IMR-90 (cell line): ENCODE measurements around the gene ZBTB44. TPM values are rescaled to one million over a fixed set of nuclear protein-coding genes. Genes with fewer than 3 reads are reported as not detected.

ENCODE experiments used
- ATAC-seq: fragments of 200-7000 bp; cut with Tn5 transposase; 2 replicates; pipeline ENCODE4 v1.9.1; 2020; ENCODE audit warnings: low read depth, mild to moderate bottlenecking, moderate library complexity
- BruUV-seq: library from RNA; stranded (reverse); fragments of 400-500 nt; replicated peaks from 2 replicates; lab custom pipeline; 2021; lab: Mats Ljungman, UMichigan
- CTCF ChIA-PET: fragments of 300-600 bp; formaldehyde crosslinking; extraction: SDS; loops from one replicate; lab custom pipeline; 2021; ENCODE audit warnings: antibody characterized with exemption; lab: Yijun Ruan, JAX
- POLR2A ChIA-PET: fragments of 300-600 bp; sonication (Branson Sonifier 250); formaldehyde crosslinking; loops from one replicate; lab custom pipeline; 2022; ENCODE audit warnings: antibody characterized with exemption; ENCODE audit not compliant: unreplicated experiment; lab: Charles Lee
- DNase-seq: peaks from one replicate; pipeline ENCODE4 v3.0.0; 2013
- H2AFZ ChIP-seq: replicated peaks from 2 replicates; pipeline ENCODE3; 2013; ENCODE audit warnings: low read length, mild to moderate bottlenecking; ENCODE audit not compliant: poor library complexity
- H2AK5ac ChIP-seq: 2 replicates; pipeline ENCODE4 v1.6.1; 2013; ENCODE audit warnings: low read depth, low read length, inconsistent platforms
- H2AK9ac ChIP-seq: replicated peaks from 2 replicates; pipeline ENCODE3; 2013; ENCODE audit warnings: mild to moderate bottlenecking, low read depth, low read length, moderate library complexity; ENCODE audit not compliant: poor library complexity
- H2BK120ac ChIP-seq: 2 replicates; pipeline ENCODE4 v1.6.1; 2013; ENCODE audit warnings: low read depth, low read length, inconsistent platforms
- H2BK15ac ChIP-seq: 3 replicates; pipeline ENCODE4 v1.6.1; 2013; ENCODE audit warnings: low read depth, low read length, inconsistent platforms
- H2BK20ac ChIP-seq: 2 replicates; pipeline ENCODE4 v1.6.1; 2013; ENCODE audit warnings: low read depth, mild to moderate bottlenecking, inconsistent platforms, low read length, moderate library complexity
- H2BK5ac ChIP-seq: 2 replicates; pipeline ENCODE4 v1.6.1; 2013; ENCODE audit warnings: mild to moderate bottlenecking, low read depth, low read length, inconsistent platforms; ENCODE audit not compliant: poor library complexity, severe bottlenecking
- H3K14ac ChIP-seq: replicated peaks from 2 replicates; pipeline ENCODE4 v1.6.1; 2013; ENCODE audit warnings: low read depth, low read length, inconsistent platforms
- H3K18ac ChIP-seq: 2 replicates; pipeline ENCODE4 v1.6.1; 2013; ENCODE audit warnings: low read depth, low read length, control low read depth
- H3K23ac ChIP-seq: 2 replicates; pipeline ENCODE4 v1.6.1; 2013; ENCODE audit warnings: low read depth, low read length, inconsistent platforms
- H3K27ac ChIP-seq: 2 replicates; pipeline ENCODE4 v1.5.1; 2013; ENCODE audit warnings: mild to moderate bottlenecking, control low read depth, low read length; ENCODE audit not compliant: insufficient read depth
- H3K27me3 ChIP-seq: 2 replicates; pipeline ENCODE4 v1.6.1; 2013; ENCODE audit warnings: low read length; ENCODE audit not compliant: control insufficient read depth, insufficient read depth
- H3K36me3 ChIP-seq: 2 replicates; pipeline ENCODE4 v1.6.1; 2013; ENCODE audit warnings: low read length, mixed read lengths; ENCODE audit not compliant: control insufficient read depth, insufficient read depth
- H3K4ac ChIP-seq: 2 replicates; pipeline ENCODE4 v1.6.1; 2013; ENCODE audit warnings: low read depth, low read length, inconsistent platforms
- H3K4me1 ChIP-seq: 2 replicates; pipeline ENCODE4 v1.6.1; 2013; ENCODE audit warnings: low read length, mixed read lengths; ENCODE audit not compliant: control insufficient read depth, insufficient read depth
- H3K4me2 ChIP-seq: 2 replicates; pipeline ENCODE4 v1.6.1; 2013; ENCODE audit warnings: low read depth, mild to moderate bottlenecking, control low read depth, low read length, moderate library complexity
- H3K4me3 ChIP-seq: 2 replicates; pipeline ENCODE4 v1.5.1; 2013; ENCODE audit warnings: low read depth, mild to moderate bottlenecking, control low read depth, low read length, moderate library complexity; ENCODE audit not compliant: insufficient read depth
- H3K56ac ChIP-seq: 2 replicates; pipeline ENCODE4 v1.6.1; 2013; ENCODE audit warnings: low read length, inconsistent platforms; ENCODE audit not compliant: insufficient read depth; ENCODE audit errors: extremely low read depth
- H3K79me1 ChIP-seq, 2 experiments: 2 replicates each; pipeline ENCODE4 v1.6.1; 2013; ENCODE audit warnings: low read length in 2 of 2, inconsistent platforms in 1 of 2, low read depth in 1 of 2
- H3K9ac ChIP-seq: 2 replicates; pipeline ENCODE4 v1.6.1; 2013; ENCODE audit warnings: low read depth, low read length, control low read depth
- H3K9me1 ChIP-seq: 2 replicates; pipeline ENCODE4 v1.6.1; 2013; ENCODE audit warnings: low read length, inconsistent platforms; ENCODE audit not compliant: insufficient read depth
- H3K9me3 ChIP-seq: 2 replicates; pipeline ENCODE4 v1.6.1; 2013; ENCODE audit warnings: low read length; ENCODE audit not compliant: control insufficient read depth, insufficient read depth
- H4K20me1 ChIP-seq: 2 replicates; pipeline ENCODE4 v1.6.1; 2013; ENCODE audit warnings: low read length, inconsistent platforms; ENCODE audit not compliant: insufficient read depth
- H4K5ac ChIP-seq: 2 replicates; pipeline ENCODE4 v1.6.1; 2013; ENCODE audit warnings: mild to moderate bottlenecking, low read depth, low read length, control low read depth
- H4K8ac ChIP-seq, 2 experiments: 2 replicates each; pipeline ENCODE4 v1.6.1; 2013; ENCODE audit warnings: low read depth in 2 of 2, low read length in 2 of 2, control low read depth in 1 of 2, inconsistent platforms in 1 of 2
- H4K91ac ChIP-seq: 2 replicates; pipeline ENCODE4 v1.6.1; 2013; ENCODE audit warnings: low read depth, low read length, inconsistent platforms; ENCODE audit not compliant: insufficient read depth
- BHLHE40 ChIP-seq: fragments of 150-350 bp; IDR thresholded peaks from 2 replicates; pipeline ENCODE4 v1.6.1; 2016; ENCODE audit warnings: mild to moderate bottlenecking, low read depth, low read length
- CEBPB ChIP-seq: IDR thresholded peaks from 2 replicates; pipeline ENCODE4 v1.6.1; 2012; ENCODE audit warnings: low read depth, low read length, improper control_type of control experiment
- CHD1 ChIP-seq: IDR thresholded peaks from 2 replicates; pipeline ENCODE4 v1.6.1; 2012; ENCODE audit warnings: low read depth, low read length, improper control_type of control experiment
- CTCF ChIP-seq: conservative IDR thresholded peaks from 2 replicates; pipeline ENCODE4 v1.5.1; 2012; ENCODE audit warnings: mild to moderate bottlenecking, low read depth, low read length, improper control_type of control experiment
- FOS ChIP-seq: fragments of 150-350 bp; IDR thresholded peaks from 2 replicates; pipeline ENCODE4 v1.6.1; 2016; ENCODE audit warnings: low read depth, low read length
- MAFK ChIP-seq: IDR thresholded peaks from 2 replicates; pipeline ENCODE4 v1.6.1; 2012; ENCODE audit warnings: low read depth, low read length, improper control_type of control experiment
- MAZ ChIP-seq: IDR thresholded peaks from 2 replicates; pipeline ENCODE4 v1.6.1; 2012; ENCODE audit warnings: low read depth, mild to moderate bottlenecking, low read length, improper control_type of control experiment, moderate library complexity, borderline replicate concordance
- NFE2L2 ChIP-seq: fragments of 150-350 bp; IDR thresholded peaks from 2 replicates; pipeline ENCODE4 v1.6.1; 2016; ENCODE audit warnings: low read depth, mild to moderate bottlenecking, low read length
- RAD21 ChIP-seq: IDR thresholded peaks from 2 replicates; pipeline ENCODE4 v1.6.1; 2012; ENCODE audit warnings: low read length, improper control_type of control experiment
- RCOR1 ChIP-seq: IDR thresholded peaks from 2 replicates; pipeline ENCODE4 v1.6.1; 2012; ENCODE audit warnings: mild to moderate bottlenecking, low read length, improper control_type of control experiment; ENCODE audit not compliant: insufficient replicate concordance
- RFX5 ChIP-seq: IDR thresholded peaks from 2 replicates; pipeline ENCODE4 v1.8.0; 2012; ENCODE audit warnings: low read depth, mild to moderate bottlenecking, low read length, moderate library complexity
- SMC3 ChIP-seq: fragments of 150-350 bp; IDR thresholded peaks from 2 replicates; pipeline ENCODE4 v1.6.1; 2016; ENCODE audit warnings: low read depth, mild to moderate bottlenecking, antibody characterized with exemption, low read length, moderate library complexity
- WGBS, 2 experiments: methylation state at CpG; one replicate each; pipeline versions ENCODE4 v1.1.5 to v1.1.7; 2013; ENCODE audit warnings: missing lambda C conversion rate in 2 of 2; ENCODE audit not compliant: insufficient read length in 1 of 2; ENCODE audit errors: extremely low coverage in 2 of 2; 5-methylcytosine and 5-hydroxymethylcytosine counted together
- dilution Hi-C: fragments of 300-500 bp; cut with HindIII; formaldehyde crosslinking; loops from one replicate; pipeline ENCODE4 v1.14.3; 2018; ENCODE audit warnings: low sequenced_read_pairs; ENCODE audit not compliant: unreplicated experiment
- in situ Hi-C: fragments of 300-500 bp; cut with MboI; formaldehyde crosslinking; loops from 3 replicates; pipeline ENCODE4 v1.14.3; 2019; ENCODE audit warnings: low sequenced_read_pairs, inconsistent platforms, mixed read lengths
- intact Hi-C: fragments of 100-400 bp; cut with micrococcal nuclease; formaldehyde crosslinking; loops from 2 replicates; pipeline ENCODE4 v1.10.0; 2022
- polyA plus RNA-seq, 3 experiments: library from polyadenylated mRNA; depleted of rRNA; stranded (reverse); fragments of >200 nt; gene quantifications; 2 replicates each; pipeline ENCODE4 v1.2.3, GENCODE V29; 2012; ENCODE audit warnings: low replicate concordance in 1 of 3
- total RNA-seq: library from RNA; depleted of rRNA; stranded (reverse); fragments of >200 nt; gene quantifications from 2 replicates; pipeline ENCODE4 v1.2.3, GENCODE V29; 2012

The ZBTB44 gene
- total and polyA plus RNA-seq, 2 of the 4 experiments (the other 2 are of a cell fraction) = 6.9 to 23.3 TPM

- ChIA-PET CTCF (no interaction called here), POLR2A (no interaction called here)
- Histone ChIP-seq H4K91ac (no peak overlapping the region), H3K4me2 (no peak overlapping the region), H2BK5ac (no peak overlapping the region), H3K4me3 (no peak overlapping the region), H3K27ac (no peak overlapping the region), H4K8ac (no peak overlapping the region), H2AK5ac (no peak overlapping the region), H3K9me3 (no peaks in the 10 kb centered on the region), H3K23ac (no peak overlapping the region), H3K14ac (no peak overlapping the region), H3K27me3 (peaks cover 15% of the 10 kb centered on the region), H2BK20ac (no peak overlapping the region), H3K18ac (no peak overlapping the region), H3K9ac (no peak overlapping the region), H3K4ac (no peak overlapping the region), H2BK120ac (no peak overlapping the region), H3K56ac (no peak overlapping the region), H3K79me1 (no peaks in the 10 kb centered on the region), H3K4me1 (no peaks in the 10 kb centered on the region), H3K36me3 (no peaks in the 10 kb centered on the region), H2AFZ (no peak overlapping the region), H3K9me1 (no peaks in the 10 kb centered on the region), H4K5ac (no peak overlapping the region), H2BK15ac (no peak overlapping the region), H2AK9ac (peak overlapping the region; percentile 55), H4K20me1 (no peaks in the 10 kb centered on the region)
- TF ChIP-seq FOS (no peak), MAZ (no peak), SMC3 (no peak), CTCF (no peak), CEBPB (no peak), RFX5 (no peak), RCOR1 (no peak), MAFK (no peak), RAD21 (no peak), CHD1 (no peak), NFE2L2 (no peak), BHLHE40 (no peak)
- ATAC-seq = no peak
- intact Hi-C loops (no loop called here), dilution Hi-C loops (no loop called here), in situ Hi-C loops (no loop called here)
- WGBS, 2 experiments = 97% methylated on average over 21 of the region's 32 CpGs; no CpG with 5 or more reads in 1 of the 2 experiments
- no peak for DNase-seq
- BruUV-seq = no TSS peak
Observed at GRCh38 chr11:130189492-130190210, 125.1 kb downstream of the ZBTB44 start.
